LNCaP clone FGC (cell line): ENCODE measurements around the gene KCTD1.

Experiments used
- DNase-seq: peaks from one replicate; pipeline ENCODE4 v3.0.0-alpha.2; 2011; ENCODE audit warnings: low read depth
- H3K4me3 ChIP-seq: 2 replicates; pipeline ENCODE4 v1.5.1; 2011; ENCODE audit warnings: mild to moderate bottlenecking, low read depth, low read length, control low read depth
- TF ChIP-seq, protein P1 (sequence below): IDR thresholded peaks from 2 replicates; pipeline ENCODE4 v1.5.1; 2012; ENCODE audit warnings: mild to moderate bottlenecking; ENCODE audit not compliant: control insufficient read depth, insufficient read depth; ENCODE audit errors: extremely low read depth

KCTD1 gene

DNA sequence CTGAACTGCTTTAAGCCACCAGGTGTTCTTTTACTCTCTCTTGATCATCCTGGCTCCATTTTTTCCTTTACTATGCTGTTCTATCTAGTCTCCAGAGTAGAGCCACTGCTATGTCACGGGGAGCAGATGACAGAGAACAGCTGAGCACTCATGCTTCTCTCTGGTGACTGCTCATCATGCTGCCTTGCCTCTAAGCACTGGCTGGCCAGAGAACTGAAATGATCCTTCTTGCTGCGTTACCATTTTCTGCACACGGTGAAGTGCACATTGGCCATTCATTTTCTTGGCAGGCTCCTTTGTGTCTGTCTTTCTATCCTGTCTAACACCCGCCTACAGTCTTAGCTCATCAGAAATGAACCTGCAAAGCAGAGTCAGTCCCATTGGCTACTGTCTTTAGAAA is 86.0 kb downstream of the KCTD1 start:
- TF ChIP-seq, protein P1, sequence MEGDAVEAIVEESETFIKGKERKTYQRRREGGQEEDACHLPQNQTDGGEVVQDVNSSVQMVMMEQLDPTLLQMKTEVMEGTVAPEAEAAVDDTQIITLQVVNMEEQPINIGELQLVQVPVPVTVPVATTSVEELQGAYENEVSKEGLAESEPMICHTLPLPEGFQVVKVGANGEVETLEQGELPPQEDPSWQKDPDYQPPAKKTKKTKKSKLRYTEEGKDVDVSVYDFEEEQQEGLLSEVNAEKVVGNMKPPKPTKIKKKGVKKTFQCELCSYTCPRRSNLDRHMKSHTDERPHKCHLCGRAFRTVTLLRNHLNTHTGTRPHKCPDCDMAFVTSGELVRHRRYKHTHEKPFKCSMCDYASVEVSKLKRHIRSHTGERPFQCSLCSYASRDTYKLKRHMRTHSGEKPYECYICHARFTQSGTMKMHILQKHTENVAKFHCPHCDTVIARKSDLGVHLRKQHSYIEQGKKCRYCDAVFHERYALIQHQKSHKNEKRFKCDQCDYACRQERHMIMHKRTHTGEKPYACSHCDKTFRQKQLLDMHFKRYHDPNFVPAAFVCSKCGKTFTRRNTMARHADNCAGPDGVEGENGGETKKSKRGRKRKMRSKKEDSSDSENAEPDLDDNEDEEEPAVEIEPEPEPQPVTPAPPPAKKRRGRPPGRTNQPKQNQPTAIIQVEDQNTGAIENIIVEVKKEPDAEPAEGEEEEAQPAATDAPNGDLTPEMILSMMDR = no peak
- DNase-seq = no peak

GRCh38 chr18:26461405-26461804 is 86.9 kb downstream of the KCTD1 start:
- TF ChIP-seq, protein P1 = no peak
- H3K4me3 ChIP-seq = no peak overlapping the region
- no peak for DNase-seq

More for the DNA sequence above, 86.0 kb downstream of the KCTD1 start:
- no peak overlapping the region for H3K4me3 ChIP-seq

GRCh38 chr18:26460449-26461091 is 87.8 kb downstream of the KCTD1 start:
- DNase-seq = no peak
- no peak overlapping the region for H3K4me3 ChIP-seq
- TF ChIP-seq, protein P1 = no peak

DNA sequence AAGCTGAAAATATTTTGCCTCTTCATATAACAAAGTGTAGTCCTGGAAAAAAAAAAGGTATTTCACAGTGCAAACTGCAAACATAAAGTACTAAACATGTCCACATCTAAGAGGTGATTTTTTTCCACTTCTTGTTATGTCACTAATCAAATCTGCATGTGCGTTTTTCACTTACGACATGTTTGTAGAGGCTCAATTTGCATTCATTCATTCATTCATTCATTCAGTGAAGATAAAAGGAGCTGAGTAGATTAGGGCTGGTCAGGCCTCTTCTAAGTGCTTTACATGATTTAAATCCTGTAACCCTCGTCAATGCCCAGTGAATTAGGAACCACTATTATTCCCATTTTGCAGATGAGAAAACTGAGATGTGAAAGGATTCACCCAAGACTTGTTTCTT is 88.5 kb downstream of the KCTD1 start:
- DNase-seq = no peak
- TF ChIP-seq, protein P1 = no peak
- no peak overlapping the region for H3K4me3 ChIP-seq

DNA sequence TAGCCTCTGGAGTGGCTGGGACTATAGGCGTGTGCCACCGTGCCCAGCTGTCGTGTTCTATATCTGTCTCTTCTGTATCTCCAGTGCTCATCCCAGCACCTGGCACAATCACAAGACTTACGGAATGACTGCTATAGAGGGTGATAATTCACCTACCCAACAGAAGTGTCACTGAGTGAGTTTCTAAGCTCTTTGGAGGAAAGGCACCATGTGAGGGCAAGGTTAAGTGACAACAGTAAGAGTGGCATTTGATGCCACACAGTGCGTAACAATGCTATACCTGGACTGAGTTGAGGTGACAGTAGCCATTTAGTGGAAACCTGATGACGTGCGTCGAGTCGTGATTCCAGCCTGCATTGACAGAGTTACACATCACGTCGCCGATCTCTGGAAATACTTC is 89.0 kb downstream of the KCTD1 start:
- no peak for DNase-seq
- TF ChIP-seq, protein P1 = no peak
- no peak overlapping the region for H3K4me3 ChIP-seq

DNA sequence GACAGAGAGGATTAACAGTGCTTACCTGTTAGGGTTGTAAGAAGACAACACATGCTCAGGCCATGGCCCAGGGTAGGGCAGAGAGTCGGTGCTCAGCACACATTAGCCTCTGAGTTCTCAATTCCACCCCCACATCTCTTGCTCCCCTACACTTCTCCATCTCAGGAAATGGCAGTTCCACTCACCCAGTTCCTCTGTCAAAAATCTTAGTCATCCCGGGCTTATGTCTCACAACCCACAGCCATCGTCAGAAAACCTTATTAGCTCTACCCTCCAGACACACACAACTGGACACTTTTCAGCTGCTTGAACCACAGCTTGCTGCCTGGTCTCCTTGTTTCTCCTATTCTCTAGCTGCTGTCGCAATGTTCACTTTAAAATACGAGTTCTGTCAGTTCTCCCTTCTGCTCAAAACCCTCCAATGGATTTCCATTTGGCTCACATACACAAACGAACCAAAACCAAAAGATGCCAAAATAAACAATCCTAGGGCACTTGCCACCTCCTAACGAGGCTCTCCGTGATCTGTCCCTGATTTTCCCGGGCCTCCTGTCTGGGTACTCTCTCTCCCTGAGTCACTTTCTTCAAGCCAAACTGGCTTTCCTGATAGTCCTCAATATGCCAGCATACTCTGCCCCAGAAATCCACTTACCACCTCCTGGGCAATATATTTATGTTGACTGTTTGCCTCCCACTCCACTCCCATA is 89.7 kb downstream of the KCTD1 start:
- H3K4me3 ChIP-seq = no peak overlapping the region
- TF ChIP-seq, protein P1 = no peak
- DNase-seq = peak; percentile 40
